Measurements from ENCODE around the gene SSTR3.
A peak's percentile ranks its signal among the peaks of the same experiment; 100 is the strongest.
"Not testable (repeated sequence)": the region's sequence is repeated elsewhere in the genome, so short reads cannot be mapped to it uniquely, and the experiment has no call there.

The SSTR3 gene

DNA sequence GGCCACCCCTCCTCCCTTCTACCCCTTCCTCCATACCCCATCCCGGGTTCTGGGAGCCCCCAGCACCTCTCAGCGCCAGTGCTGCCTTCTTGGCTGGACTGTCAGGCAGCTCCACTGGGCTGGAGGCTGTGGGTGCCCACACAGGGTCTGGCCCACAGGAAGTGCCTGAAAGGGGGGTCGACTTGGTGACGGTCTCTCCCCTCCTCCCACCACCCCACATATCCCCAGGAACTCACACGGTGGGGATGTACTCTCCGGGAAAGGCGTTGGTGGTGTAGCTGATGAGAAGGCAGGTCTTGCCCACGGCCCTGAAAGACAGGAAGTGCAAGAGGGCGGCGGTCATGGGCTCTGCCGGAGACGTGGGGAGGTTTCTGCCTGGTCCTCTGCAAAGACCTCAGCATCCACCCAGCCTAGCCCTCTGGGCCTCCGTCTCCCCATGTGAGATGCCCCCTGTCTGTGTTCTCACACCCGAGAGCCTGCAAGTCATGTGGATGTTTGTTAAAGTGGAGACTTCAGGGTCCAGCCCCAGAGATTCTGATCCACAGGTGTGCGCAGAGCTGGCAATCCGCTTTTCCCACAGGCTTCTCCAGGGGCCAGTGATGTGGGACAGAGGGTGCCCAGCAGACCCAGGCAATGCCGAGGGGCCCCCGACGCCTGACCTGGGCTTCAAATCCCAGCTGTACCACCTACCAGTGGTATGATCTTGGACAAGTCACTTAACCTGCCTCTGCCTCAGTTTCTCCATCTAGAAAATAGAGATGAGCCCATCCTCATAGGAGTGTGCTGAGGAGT lies 29.3 kb upstream of the SSTR3 start:
- DNase-seq, result no peak

DNA sequence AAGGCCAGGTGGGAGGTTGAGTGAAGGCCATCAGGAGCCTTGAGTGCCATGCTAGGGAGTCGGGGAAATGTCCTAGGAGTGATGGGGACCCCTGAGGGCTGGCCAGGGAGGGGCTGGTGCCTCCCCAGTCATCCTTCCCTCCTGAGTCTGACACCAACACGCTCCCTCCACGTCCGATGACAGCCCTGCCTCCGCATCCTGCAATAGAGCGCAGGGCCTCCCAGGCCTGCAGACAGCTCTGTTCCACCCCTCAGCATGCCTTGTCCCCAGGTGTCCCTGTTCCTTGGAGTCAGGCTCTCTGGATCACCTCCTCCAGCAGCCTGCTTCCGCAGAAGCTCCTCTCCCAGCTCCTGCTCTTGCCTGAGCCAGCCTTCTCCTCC lies 28.7 kb upstream of the SSTR3 start:
- DNase-seq, result no peak

- DNase-seq, result no peak
Measured at GRCh38 chr22:37240240-37240940, 28.1 kb upstream of the SSTR3 start.

- DNase-seq, result no peak
Measured at GRCh38 chr22:37239336-37240239, 27.3 kb upstream of the SSTR3 start.

GRCh38 chr22:37237371-37238268 lies 25.3 kb upstream of the SSTR3 start:
- no peak for DNase-seq

DNA sequence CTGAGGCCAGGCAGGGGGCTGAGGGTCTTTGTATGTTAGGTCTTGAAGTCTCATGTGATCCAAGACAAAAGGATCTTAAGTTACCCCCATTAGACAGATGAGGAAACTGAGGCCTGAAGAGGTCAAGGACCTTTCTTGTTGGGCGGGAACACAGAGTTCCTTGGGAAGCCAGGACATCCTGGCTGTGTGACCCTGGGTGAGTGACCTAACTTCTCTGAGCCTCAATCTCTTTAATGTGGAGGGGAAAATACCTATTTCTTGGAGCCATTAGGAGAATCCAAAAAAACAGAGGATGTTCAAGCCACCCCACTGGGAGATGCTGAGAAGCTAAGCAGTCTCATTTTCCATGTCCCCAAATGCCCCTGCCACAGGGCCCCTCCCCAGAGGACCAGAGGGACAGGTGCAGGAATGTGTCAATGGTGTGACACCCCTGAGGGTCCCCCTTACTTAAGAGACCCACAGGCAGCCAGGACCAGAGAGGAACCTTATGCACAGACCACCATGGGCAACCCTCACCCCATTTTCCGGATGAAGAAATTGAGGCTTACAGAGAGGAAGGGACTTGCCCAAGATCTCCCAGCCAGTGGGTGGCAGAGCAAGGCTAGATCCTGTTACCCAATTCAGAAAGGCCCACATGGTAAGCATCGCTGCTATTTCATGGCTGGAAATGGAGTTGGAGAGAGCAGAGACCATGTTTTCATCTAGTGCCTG lies 23.8 kb upstream of the SSTR3 start:
- no peak for DNase-seq

DNA sequence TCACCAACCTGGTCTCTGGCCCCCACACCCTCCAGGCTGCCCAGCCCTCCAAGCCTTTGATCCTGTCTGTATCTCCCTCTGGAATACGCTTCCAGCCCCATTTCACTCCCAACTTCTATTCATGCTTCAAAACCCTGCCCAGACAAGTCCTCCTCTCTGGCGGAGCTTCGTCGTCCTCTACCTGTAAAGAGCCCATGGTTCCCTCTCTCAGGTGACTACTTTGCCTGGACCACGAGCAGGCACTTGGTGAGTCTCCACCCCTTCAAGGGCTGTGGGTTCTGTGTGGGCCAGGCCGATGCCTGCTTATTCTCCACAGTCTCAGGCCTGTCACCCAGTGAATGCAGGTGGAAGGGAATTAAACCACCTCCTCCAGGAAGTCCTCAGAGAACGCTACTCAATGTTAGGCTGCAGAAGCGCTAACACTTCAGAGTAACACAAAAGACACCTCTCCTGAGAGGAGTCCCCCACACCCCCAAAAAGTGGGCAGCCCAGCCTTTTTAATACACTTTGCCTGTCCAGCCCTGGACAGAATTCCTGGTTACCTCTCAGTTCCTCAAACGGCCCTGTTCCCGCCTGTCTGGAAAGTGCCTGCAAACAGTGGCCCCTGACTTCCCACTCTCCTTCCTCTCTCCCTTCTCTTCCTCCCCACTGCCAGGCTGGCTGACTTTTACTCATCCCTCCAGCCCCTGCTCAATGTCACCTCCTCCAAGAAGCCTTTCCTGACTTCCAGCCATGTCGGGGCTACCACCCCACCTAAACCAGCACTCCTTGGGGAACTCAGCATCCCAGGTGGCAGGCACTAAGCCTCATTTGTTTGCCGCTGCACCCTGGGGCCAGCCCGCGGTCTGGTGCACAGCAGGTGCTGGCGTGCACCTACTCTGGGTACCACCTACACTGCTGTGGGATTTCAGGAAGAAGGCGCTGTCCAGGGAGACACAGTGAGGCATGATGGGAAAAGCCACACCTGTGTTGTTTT lies 22.7 kb upstream of the SSTR3 start:
- no peak for DNase-seq

DNA sequence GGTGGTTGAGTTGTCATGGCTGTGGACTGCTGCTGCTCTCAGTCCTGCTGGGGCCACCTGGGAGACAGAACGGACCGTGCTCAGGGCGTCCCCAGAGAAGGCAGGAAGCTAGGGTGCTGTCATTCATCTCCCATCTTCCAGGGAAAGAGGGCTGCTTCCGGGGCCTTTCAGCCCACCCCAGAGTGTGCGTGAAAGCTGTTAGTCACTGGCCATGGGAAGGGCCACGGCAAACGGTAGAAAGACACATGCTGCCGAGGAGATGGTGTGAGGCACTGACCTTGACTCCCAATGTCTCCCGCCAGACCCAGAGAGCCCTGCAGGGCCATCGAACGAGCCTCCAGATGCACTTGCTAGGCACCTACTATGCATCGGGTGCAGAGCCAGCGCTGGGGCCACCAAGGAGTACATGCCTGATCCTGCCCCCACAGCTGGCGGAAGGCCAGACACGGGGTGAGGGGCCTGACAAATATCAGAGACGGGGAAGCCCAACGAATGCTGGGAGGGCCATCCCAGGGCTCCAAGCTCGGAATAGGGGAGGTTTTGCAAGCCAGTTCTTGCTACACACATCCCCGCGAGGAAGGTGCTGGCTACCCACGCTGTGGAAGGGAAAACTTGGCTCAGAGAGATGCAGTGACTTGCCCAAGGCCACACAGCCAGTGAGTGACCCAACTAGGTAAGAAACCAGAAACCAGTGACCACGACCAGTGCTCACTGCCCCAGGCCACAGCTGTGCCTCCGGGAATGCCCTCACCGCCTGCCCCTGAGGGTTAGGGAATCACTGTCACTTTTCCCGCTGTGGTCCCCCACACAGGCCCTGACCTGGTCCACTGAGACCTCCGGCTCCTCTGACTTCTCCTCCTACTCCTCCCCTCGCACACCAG lies 21.7 kb upstream of the SSTR3 start:
- DNase-seq, result no peak

DNA sequence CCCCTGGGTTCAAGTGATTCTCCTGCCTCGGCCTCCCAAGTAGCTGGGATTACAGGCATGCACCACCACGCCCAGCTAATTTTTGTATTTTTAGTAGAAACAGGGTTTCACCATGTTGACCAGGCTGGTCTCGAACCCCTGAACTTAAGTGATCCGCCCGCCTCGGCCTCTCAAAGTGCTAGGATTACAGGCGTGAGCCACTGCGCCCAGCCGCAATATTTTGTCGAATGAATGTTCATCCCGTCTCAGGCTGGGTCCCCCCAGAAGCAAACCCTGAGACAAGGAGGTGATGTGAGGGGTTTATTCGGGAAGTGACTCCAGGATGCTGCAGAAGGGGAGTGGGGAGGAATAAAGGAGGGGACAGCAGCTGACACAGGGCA lies 21.1 kb upstream of the SSTR3 start:
- DNase-seq, result not testable (repeated sequence)

DNA sequence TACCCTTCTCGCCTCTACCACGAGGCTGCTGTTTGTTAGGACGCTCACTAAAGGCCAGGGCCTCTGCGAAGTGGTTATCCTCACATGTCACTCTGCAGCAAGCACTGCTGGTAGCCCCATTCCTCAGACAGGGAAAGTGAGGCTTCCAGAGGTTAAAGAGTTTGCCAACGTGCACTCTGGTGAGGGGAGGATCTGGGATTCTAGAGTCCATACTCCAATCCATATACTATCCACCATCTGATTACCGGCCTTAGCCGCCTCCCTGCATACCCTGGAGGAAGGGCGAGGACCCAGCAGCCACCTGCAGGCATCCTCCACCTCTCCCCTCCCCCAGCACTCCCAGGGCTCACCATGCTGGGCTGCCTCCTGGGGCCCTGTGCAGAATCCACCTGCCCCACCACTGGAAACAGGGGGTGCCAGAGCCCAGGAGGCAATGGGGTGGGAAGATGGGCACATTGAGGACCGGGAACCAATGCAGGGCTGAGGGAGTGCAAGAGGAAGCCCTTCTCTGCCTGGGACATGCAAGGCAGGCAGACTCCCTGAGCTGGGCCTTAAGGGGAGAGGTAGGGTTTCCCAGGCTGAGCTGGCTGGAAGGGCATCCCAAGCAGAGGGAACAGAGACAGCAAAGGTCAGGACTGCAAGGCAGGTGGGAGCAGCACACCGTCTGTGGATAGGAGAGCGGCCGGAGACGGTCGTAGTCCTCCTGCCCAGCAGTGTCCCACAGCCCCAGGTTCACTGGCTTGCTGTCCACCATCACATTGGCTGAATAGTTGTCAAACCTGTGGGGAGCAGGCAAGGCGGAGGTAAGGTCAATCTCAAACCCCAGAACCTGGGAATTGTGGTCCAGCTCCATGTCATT lies 20.1 kb upstream of the SSTR3 start:
- DNase-seq, result no peak

DNA sequence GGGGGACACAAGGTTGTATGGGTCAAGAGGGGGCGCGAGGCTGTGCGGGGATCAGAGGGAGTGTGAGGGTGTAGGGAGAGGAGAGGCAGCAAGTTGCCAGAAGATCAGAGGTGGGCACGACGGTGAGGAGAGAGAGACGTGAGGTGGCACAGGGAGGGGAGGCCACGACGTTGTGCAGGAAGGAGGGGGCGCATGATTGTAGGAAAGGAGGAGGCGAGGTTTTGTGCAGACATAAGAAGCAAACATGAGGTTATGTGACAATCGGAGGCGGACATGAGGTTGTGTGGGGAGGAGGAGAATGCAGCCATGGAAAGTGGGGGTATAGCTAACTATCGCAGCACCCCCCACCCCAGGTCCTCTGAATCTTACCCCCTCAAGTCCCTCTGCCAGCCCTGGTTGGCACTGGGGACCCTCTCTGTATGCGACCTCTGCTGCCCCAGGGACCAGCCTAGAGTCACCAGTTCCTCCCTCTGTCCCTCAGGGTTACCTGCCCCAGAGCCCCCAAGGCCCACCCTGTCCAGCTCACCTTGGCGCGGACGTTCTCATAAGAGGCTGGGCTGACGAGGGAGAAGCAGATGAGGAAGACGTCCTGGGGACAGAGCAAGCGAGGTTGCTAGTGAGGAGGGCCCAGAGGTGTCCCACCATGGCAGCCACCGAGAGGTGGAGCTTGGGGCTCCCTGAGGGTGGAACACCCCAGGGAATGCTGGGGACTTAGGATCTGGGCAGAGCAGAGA lies 19.3 kb upstream of the SSTR3 start:
- no peak for DNase-seq

DNA sequence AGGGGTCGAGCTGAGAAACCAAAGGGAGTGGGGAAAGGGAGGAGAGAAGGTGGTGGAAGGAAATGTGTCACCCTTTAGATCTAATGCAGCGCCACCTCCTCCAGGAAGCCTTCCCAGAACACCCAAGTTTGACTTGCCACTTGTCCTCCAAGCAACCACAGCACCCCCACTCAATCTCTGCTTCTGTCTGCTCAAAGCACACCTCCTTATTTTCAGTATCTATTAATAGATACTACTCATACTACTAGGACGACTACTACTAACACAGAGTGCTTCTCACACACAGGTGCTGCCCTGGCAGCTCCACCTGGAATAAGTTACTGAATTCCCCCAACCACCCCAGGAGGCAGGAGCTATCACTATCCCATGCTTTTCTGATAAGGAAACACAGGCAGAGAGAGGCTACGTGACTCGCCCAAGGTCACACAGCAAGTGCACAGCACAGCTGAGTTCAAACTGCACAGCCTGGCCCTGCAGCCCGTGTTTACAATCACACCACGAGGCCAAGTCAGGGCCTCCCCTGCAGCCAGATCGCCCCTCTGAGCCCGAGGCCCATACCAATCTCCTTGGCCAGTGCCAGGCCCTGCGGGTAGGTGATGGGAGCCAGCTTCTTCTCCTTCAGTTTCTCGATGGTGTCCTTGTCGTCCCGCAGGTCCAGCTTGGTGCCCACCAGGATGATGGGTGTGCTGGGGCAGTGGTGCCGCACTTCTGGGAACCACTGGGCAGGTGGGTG lies 18.6 kb upstream of the SSTR3 start:
- DNase-seq, result no peak

GRCh38 chr22:37229805-37230672 lies 17.8 kb upstream of the SSTR3 start:
- DNase-seq, result peak; percentile 65

DNA sequence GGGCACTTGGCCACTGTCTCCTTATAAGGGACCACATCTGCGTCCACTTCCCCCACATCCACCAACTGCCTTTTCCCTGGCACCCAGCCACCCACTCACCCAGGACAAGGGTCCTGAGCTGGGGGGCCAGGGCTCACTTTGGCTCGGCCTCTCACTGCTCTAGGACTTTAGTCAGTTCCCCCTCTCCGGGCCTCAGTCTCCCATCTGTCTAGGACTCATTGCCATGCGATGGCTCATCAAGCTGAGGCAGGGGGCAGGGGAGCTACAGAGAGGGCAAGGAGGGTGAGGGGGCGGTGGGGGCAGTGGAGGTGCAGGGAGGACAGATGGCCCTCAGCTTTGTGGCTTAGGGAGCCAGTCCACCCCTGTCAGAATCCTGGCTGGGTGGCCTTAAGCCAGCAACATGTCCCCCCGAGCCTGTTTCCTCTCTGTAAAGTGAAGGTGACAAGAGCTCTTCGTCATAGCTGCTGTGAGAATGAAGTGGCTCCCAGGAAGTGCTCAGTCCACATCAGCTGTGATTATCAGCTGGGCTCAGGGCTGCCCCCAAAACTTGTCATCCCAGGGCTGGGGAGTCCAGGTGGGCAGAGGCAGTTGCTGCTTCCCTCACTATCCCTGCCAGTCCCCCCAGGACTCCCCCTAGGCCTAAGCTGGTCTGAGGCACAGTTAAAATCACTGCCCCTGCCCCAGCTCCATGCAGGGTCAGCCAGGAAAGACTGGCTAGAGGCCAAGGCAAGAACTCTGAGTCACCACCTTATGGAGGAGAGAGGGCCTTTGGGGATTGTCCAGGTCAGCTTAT lies 16.9 kb upstream of the SSTR3 start:
- DNase-seq, result no peak

Data from activated gamma-delta T cell (primary cell).